ENCODE results near the gene ABCA9. TPM values are rescaled to one million over a fixed set of nuclear protein-coding genes. Genes with fewer than 3 reads are reported as not detected.

ABCA9 gene
- total and polyA plus RNA-seq, 9 of the 15 experiments (the other 6 are each of a cell fraction or from before 2014, with no cell fraction given), result 0.04 TPM; not detected in 8

DNA sequence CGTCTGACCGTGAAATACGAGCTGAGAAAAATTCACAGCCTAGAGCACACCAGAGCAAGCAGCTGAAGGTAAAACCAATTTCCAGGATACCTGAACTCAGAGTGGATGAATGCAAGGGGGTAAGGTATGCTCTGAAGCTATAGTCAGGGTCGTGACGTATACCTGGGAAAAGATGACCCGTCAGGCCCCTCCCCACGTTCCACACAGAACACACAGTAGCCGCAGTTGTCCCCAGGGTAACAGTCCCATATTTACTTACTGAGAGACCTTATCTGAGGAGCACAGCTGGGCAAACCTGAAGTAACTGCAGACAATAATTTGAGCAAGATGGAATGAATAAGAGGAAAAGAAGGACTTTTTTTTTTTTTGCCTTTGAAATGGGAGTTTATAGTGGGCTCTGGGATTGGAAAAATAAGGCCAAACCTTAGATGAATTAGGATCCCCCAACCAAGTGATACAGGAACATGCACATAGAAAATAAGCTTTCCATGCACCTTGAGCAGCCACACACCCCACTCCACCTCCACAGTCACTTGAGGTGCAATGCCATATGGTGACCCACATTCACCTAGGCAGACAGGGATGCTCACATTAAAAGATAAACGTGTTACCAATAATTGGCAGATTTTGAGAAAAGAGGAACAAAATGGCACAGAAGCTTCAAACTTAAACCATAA, 43.0 kb upstream of the ABCA9 start (continued):
- TF ChIP-seq ZNF407 (IDR thresholded peaks at IDR 0.05; ENCODE audit: low read depth) (no peak), RBM14 (IDR thresholded peaks at IDR 0.05; ENCODE audit: borderline replicate concordance, insufficient read depth, low read depth, low read length) (no peak), IRF2 (CRISPR knock-in tag; IDR thresholded peaks at IDR 0.05) (no peak), RB1 (IDR thresholded peaks at IDR 0.05; ENCODE audit: low read depth) (no peak), TAF7 (tag; IDR thresholded peaks at IDR 0.05) (no peak), ZNF695 (CRISPR knock-in tag; IDR thresholded peaks at IDR 0.05) (no peak), XRCC3 (IDR thresholded peaks at IDR 0.05) (no peak), ZNF766 (CRISPR knock-in tag; conservative IDR thresholded peaks at IDR 0.05) (peak; percentile 25; the same call in 1 of the 2 replicates), GABPA (tag; conservative IDR thresholded peaks at IDR 0.05; ENCODE audit: low read depth) (0 out of 2 replicates have a peak, but pooled peaks have one; percentile 8), BHLHE40 (IDR thresholded peaks at IDR 0.05; ENCODE audit: low read length) (no peak), ZKSCAN1 (IDR thresholded peaks at IDR 0.05; ENCODE audit: low read depth, low read length) (peak; percentile 47; the same call in 1 of the 2 replicates), NELFE (IDR thresholded peaks at IDR 0.05; ENCODE audit: insufficient read depth, insufficient read length) (no peak), KDM5B (IDR thresholded peaks at IDR 0.05; ENCODE audit: insufficient replicate concordance, low read depth, low read length) (no peak), MCM2 (IDR thresholded peaks at IDR 0.05; ENCODE audit: low read depth) (no peak), NFE2L1 (tag; IDR thresholded peaks at IDR 0.05; ENCODE audit: borderline replicate concordance, low read depth) (no peak)
- TF ChIP-seq, protein P1, sequence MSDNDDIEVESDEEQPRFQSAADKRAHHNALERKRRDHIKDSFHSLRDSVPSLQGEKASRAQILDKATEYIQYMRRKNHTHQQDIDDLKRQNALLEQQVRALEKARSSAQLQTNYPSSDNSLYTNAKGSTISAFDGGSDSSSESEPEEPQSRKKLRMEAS (CRISPR knock-in tag; IDR thresholded peaks at IDR 0.05), result no peak
- TF ChIP-seq, protein P2, sequence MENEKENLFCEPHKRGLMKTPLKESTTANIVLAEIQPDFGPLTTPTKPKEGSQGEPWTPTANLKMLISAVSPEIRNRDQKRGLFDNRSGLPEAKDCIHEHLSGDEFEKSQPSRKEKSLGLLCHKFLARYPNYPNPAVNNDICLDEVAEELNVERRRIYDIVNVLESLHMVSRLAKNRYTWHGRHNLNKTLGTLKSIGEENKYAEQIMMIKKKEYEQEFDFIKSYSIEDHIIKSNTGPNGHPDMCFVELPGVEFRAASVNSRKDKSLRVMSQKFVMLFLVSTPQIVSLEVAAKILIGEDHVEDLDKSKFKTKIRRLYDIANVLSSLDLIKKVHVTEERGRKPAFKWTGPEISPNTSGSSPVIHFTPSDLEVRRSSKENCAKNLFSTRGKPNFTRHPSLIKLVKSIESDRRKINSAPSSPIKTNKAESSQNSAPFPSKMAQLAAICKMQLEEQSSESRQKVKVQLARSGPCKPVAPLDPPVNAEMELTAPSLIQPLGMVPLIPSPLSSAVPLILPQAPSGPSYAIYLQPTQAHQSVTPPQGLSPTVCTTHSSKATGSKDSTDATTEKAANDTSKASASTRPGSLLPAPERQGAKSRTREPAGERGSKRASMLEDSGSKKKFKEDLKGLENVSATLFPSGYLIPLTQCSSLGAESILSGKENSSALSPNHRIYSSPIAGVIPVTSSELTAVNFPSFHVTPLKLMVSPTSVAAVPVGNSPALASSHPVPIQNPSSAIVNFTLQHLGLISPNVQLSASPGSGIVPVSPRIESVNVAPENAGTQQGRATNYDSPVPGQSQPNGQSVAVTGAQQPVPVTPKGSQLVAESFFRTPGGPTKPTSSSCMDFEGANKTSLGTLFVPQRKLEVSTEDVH (IDR thresholded peaks at IDR 0.05; ENCODE audit: low read depth, partially characterized antibody), result no peak
